BLaER1 (cell line): ENCODE data around the gene DDR2.
"Not testable (repeated sequence)": the region's sequence is repeated elsewhere in the genome, so short reads cannot be mapped to it uniquely, and the experiment has no call there.

Experiments used
- H3K27ac ChIP-seq: shearing (Covaris generic); formaldehyde crosslinking; 2 replicates; pipeline ENCODE4 v1.8.1; 2022
- H3K27me3 ChIP-seq: shearing (Covaris generic); formaldehyde crosslinking; 2 replicates; pipeline ENCODE4 v1.8.1; 2022
- H3K36me3 ChIP-seq: shearing (Covaris generic); formaldehyde crosslinking; 2 replicates; pipeline ENCODE4 v1.8.1; 2022
- H3K4me1 ChIP-seq: shearing (Covaris generic); formaldehyde crosslinking; 2 replicates; pipeline ENCODE4 v1.8.1; 2022
- H3K4me2 ChIP-seq: shearing (Covaris generic); formaldehyde crosslinking; 2 replicates; pipeline ENCODE4 v1.8.1; 2022
- H3K4me3 ChIP-seq: shearing (Covaris generic); formaldehyde crosslinking; 2 replicates; pipeline ENCODE4 v1.8.1; 2022
- H3K9ac ChIP-seq: shearing (Covaris generic); formaldehyde crosslinking; 2 replicates; pipeline ENCODE4 v1.8.1; 2022
- H3K9me3 ChIP-seq: shearing (Covaris generic); formaldehyde crosslinking; 2 replicates; pipeline ENCODE4 v1.8.1; 2022
- H4K20me1 ChIP-seq: shearing (Covaris generic); formaldehyde crosslinking; 2 replicates; pipeline ENCODE4 v1.8.1; 2022
- Cebpa-rat ChIP-seq: shearing (Covaris generic); IDR thresholded peaks from 2 replicates; pipeline ENCODE4 v1.8.1; 2022

DDR2 gene

DNA sequence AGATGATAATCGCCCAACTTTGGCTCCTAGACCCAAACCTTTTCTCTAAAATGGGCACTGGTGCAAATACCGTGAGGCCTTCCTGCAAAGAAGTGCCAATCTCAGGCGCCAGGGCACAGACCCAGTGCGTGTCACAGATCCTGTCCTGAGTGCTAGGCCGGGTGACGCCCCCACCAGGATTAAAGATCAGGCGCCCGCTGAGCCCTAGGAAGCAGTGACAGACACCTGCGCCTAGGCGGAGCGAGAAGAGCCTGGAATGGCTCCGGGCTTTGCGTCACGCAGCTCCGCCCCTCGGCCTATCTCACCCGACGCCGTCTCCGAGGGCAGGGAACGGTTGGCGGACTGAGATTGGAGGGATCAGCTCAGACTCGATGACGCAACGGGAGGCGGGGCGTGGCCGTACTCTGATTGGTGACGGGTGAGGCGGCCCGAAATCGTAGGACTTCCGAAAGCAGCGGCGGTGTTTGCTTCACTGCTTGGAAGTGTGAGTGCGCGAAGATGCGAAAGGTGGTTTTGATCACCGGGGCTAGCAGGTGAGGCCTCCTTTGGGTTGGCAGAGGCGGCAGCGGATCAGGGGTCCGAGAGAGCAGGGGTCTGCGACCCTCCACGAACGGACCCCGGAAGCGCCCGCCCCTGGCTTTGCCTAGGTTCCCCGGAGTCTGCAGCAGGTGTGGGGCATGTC is 158.2 kb downstream of the DDR2 start, which contains the start of gene HSD17B7:
Gene HSD17B7 (plus strand): TSS at position 400 of the 682 bp plus-strand sequence. CDS start 99 bp downstream, at position 499.
- not testable (repeated sequence) for H3K9me3 ChIP-seq, H4K20me1 ChIP-seq, H3K4me1 ChIP-seq, H3K27me3 ChIP-seq
- peak; percentile 54; the same call in 1 of the 2 replicates for TF ChIP-seq Cebpa-rat
- Histone ChIP-seq H3K9ac (0 out of 2 replicates have a peak within 1 kb of the TSS, but pooled peaks have one; percentile 38), H3K4me3 (peak within 1 kb of the TSS; percentile 67), H3K27ac (peak within 1 kb of the TSS; percentile 51; the same call in 1 of the 2 replicates), H3K36me3 (peaks cover 13% of the 10 kb centered on the region; the same call in 1 of the 2 replicates), H3K4me2 (peak within 1 kb of the TSS; percentile 77)

DNA sequence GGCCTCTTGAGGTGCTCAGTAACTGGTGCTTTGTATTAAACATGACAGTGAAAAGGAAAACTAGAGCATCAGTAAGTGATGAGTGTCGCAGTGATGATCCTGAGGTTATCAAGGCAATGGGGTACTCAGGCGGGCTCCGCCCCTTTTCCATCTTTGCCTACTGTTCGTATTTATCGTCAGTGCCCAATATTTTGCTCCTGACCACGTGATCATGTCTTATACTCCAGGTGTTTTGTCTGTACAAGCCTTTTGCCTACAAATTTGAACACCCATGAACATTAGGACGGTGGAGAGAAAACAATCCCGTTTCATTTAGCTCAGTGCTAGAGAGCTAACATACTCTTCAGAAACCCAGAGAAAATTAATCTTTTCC is 158.7 kb downstream of the DDR2 start:
- not testable (repeated sequence) for H3K4me1 ChIP-seq, H4K20me1 ChIP-seq, H3K27me3 ChIP-seq, H3K9ac ChIP-seq, H3K9me3 ChIP-seq
- H3K27ac ChIP-seq = peak overlapping the region; percentile 51; the same call in 1 of the 2 replicates
- H3K4me3 ChIP-seq = peak overlapping the region; percentile 67
- H3K4me2 ChIP-seq = peak overlapping the region; percentile 53
- peaks cover 13% of the 10 kb centered on the region; the same call in 1 of the 2 replicates for H3K36me3 ChIP-seq

GRCh38 chr1:162794284-162794683 is 162.0 kb downstream of the DDR2 start:
- peaks cover 18% of the 10 kb centered on the region for H3K36me3 ChIP-seq
- H3K9ac ChIP-seq, H4K20me1 ChIP-seq, H3K27me3 ChIP-seq, H3K4me2 ChIP-seq, H3K9me3 ChIP-seq, H3K27ac ChIP-seq, H3K4me3 ChIP-seq, H3K4me1 ChIP-seq: not testable (repeated sequence)

- H3K4me2 ChIP-seq, H3K9ac ChIP-seq, H3K27ac ChIP-seq, H3K27me3 ChIP-seq, H3K4me1 ChIP-seq, H3K4me3 ChIP-seq, H3K9me3 ChIP-seq, H4K20me1 ChIP-seq: not testable (repeated sequence)
- peaks cover 40% of the 10 kb centered on the region for H3K36me3 ChIP-seq
Observed at GRCh38 chr1:162796617-162797279, 164.5 kb downstream of the DDR2 start.

DNA sequence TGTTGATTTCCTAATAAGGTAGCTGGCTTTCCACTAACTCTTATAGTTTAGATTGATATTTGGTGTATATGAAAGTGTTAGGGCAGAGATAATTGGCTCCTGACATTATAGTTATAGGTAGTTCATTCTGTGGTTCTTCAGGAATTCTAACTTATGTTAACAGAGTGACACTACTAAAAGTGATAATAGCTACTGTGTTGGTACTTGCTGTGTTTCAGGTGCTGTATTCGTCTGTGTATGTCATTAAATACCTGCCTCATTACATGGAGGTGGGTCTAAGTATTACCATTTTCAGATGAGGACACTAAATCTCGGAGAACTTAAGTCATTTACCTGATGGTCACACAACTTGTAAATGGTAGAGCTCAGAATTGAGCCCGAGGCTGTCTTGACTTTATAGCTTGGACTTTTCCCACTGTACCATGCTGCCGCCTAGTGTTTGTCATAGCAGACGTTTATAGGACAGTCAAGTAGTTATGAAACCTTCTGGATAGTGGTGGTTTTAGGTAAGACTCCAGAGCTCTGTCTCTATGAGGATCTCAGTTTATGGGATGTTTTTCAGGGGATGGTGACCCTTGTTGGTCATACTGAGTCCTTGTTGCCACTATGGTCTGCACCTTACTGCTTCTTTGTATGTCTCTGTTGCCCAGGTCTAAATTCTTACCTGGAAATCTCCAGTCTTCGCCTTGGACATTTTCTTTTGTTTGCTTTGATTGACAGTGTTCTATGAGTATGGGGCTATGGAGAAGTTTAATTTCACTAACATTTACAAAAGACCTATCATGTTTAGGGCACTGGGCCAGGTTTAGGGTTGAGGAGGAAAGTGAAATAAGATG is 167.9 kb downstream of the DDR2 start:
- not testable (repeated sequence) for H3K4me1 ChIP-seq, H3K4me3 ChIP-seq, H3K27ac ChIP-seq, H3K9ac ChIP-seq, H3K4me2 ChIP-seq, H3K9me3 ChIP-seq, H3K27me3 ChIP-seq, H4K20me1 ChIP-seq
- H3K36me3 ChIP-seq = peaks cover 53% of the 10 kb centered on the region

DNA sequence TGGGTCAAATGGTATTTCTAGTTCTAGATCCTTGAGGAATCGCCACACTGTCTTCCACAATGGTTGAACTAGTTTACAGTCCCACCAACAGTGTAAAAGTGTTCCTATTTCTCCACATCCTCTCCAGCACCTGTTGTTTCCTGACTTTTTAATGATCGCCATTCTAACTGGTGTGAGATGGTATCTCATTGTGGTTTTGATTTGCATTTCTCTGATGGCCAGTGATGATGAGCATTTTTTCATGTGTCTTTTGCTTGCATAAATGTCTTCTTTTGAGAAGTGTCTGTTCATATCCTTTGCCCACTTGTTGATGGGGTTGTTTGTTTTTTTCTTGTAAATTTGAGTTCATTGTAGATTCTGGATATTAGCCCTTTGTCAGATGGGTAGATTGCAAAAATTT is 175.2 kb downstream of the DDR2 start:
- not testable (repeated sequence) for H3K4me3 ChIP-seq, H3K9me3 ChIP-seq, H4K20me1 ChIP-seq, H3K4me1 ChIP-seq, H3K27me3 ChIP-seq, H3K9ac ChIP-seq, H3K27ac ChIP-seq, H3K4me2 ChIP-seq
- H3K36me3 ChIP-seq = peaks cover 39% of the 10 kb centered on the region

DNA sequence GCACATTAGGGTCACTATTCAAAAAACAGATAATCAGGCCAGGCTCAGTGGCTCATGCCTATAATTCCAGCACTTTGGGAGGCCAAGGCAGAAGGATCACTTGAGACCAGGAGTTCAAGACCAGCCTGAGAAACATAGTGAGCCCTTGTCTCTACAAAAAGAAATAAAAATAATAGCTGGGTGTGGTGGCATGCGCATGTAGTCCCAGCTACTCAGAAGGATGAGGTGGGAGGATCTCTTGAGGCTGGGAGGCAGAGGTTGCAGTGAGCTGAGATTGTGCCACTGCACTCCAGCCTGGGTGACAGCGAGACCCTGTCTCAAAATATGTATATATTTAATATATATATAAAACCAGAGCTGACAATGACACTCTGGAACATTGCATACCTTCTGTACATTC is 180.1 kb downstream of the DDR2 start:
- not testable (repeated sequence) for H3K27ac ChIP-seq, H3K27me3 ChIP-seq

GRCh38 chr1:162818136-162818535 is 185.9 kb downstream of the DDR2 start:
- H4K20me1 ChIP-seq, H3K36me3 ChIP-seq, H3K9me3 ChIP-seq, H3K4me1 ChIP-seq, H3K9ac ChIP-seq, H3K27ac ChIP-seq, H3K27me3 ChIP-seq, H3K4me3 ChIP-seq, H3K4me2 ChIP-seq: not testable (repeated sequence)

More for the DNA sequence above, 180.1 kb downstream of the DDR2 start:
- not testable (repeated sequence) for H3K4me1 ChIP-seq, H3K4me3 ChIP-seq, H3K9ac ChIP-seq, H4K20me1 ChIP-seq, H3K4me2 ChIP-seq, H3K9me3 ChIP-seq
- peaks cover 12% of the 10 kb centered on the region; the same call in 1 of the 2 replicates for H3K36me3 ChIP-seq

GRCh38 chr1:162818666-162819065 is 186.4 kb downstream of the DDR2 start:
- not testable (repeated sequence) for H3K27ac ChIP-seq, H3K4me3 ChIP-seq, H3K4me2 ChIP-seq, H3K27me3 ChIP-seq, H3K4me1 ChIP-seq, H3K9ac ChIP-seq, H3K36me3 ChIP-seq, H4K20me1 ChIP-seq, H3K9me3 ChIP-seq
